HepG2 (cell line): ENCODE measurements around the gene RPS19BP1. TPM values are rescaled to one million over a fixed set of nuclear protein-coding genes. Genes with fewer than 3 reads are reported as not detected.

Source experiments
- ATAC-seq: fragments of 200-7000 bp; cut with Tn5 transposase; 3 replicates; pipeline ENCODE4 v1.9.1; 2020; ENCODE audit warnings: mild to moderate bottlenecking, moderate library complexity
- BruUV-seq: library from RNA; stranded (reverse); fragments of 400-500 nt; replicated peaks from 2 replicates; lab custom pipeline; 2021; lab: Mats Ljungman, UMichigan
- CTCF ChIA-PET: fragments of 300-600 bp; formaldehyde crosslinking; extraction: SDS; loops from one replicate; lab custom pipeline; 2021; ENCODE audit warnings: low total read pairs, inconsistent platforms, low intra/inter-chr PET ratio; lab: Yijun Ruan, JAX
- POLR2A ChIA-PET: fragments of 350-600 bp; sonication (Branson Sonifier 250); formaldehyde crosslinking; loops from one replicate; lab custom pipeline; 2020; ENCODE audit warnings: antibody characterized with exemption, inconsistent platforms; lab: Yijun Ruan, JAX
- DNase-seq: peaks from one replicate; pipeline ENCODE4 v3.0.0-alpha.2; 2015; ENCODE audit warnings: low spot score
- FAIRE-seq: peaks from 3 replicates; lab custom pipeline; 2011; peaks lifted over from hg19 to GRCh38; lab: Jason Lieb, UNC
- H2AFZ ChIP-seq: one replicate; pipeline ENCODE4 v1.6.1; 2011; ENCODE audit warnings: low read length, inconsistent platforms
- H3K27ac ChIP-seq: fragments of 300-600 bp; 3 replicates; pipeline ENCODE4 v1.8.0; 2011; ENCODE audit warnings: mixed run types, mild to moderate bottlenecking, mixed read lengths, low read length, inconsistent platforms; ENCODE audit not compliant: insufficient read depth; ENCODE audit errors: extremely low read length
- H3K27me3 ChIP-seq, 2 experiments: fragments of 200-600 bp in 1 of 2; 2 replicates in 1 of 2; 3 replicates in 1 of 2; pipeline versions ENCODE4 v1.6.0 to v1.8.0; 2011; ENCODE audit warnings: low read length in 2 of 2, mild to moderate bottlenecking in 2 of 2, moderate library complexity in 2 of 2, inconsistent platforms in 1 of 2; ENCODE audit not compliant: insufficient read depth in 2 of 2, control insufficient read depth in 1 of 2
- H3K36me3 ChIP-seq, 2 experiments: fragments of 200-600 bp in 1 of 2; replicated peaks in 1 of 2; 2 replicates in 1 of 2; 3 replicates in 1 of 2; pipeline versions ENCODE4 v1.5.1 to v1.8.0; 2011; ENCODE audit warnings: low read length in 2 of 2, inconsistent platforms in 1 of 2; ENCODE audit not compliant: insufficient read depth in 2 of 2, control insufficient read depth in 1 of 2
- H3K4me1 ChIP-seq: 2 replicates; pipeline ENCODE4 v1.5.1; 2012; ENCODE audit warnings: low read length, inconsistent platforms; ENCODE audit not compliant: insufficient read depth
- H3K4me2 ChIP-seq: 2 replicates; pipeline ENCODE4 v1.6.0; 2011; ENCODE audit warnings: low read depth, low read length, inconsistent platforms
- H3K4me3 ChIP-seq, 3 experiments: fragments of 200-600 bp in 1 of 3; sonication (generic), shearing (Covaris generic) in 1 of 3; replicated peaks in 1 of 3; 2 replicates each; pipeline ENCODE4 v1.5.1; 2011 to 2016; ENCODE audit warnings: low read length in 3 of 3, inconsistent platforms in 2 of 3, low read depth in 2 of 3, mild to moderate bottlenecking in 2 of 3, control low read depth in 1 of 3, mixed read lengths in 1 of 3; ENCODE audit not compliant: insufficient read depth in 1 of 3
- H3K79me2 ChIP-seq: one replicate; pipeline ENCODE4 v1.6.1; 2011; ENCODE audit warnings: low read length, inconsistent platforms; ENCODE audit not compliant: insufficient read depth
- H3K9ac ChIP-seq: 2 replicates; pipeline ENCODE4 v1.6.0; 2011; ENCODE audit warnings: mild to moderate bottlenecking, low read depth, low read length, inconsistent platforms; ENCODE audit not compliant: insufficient read depth
- H3K9me3 ChIP-seq: 2 replicates; pipeline ENCODE4 v1.5.1; 2012; ENCODE audit warnings: mild to moderate bottlenecking, low read length
- H4K20me1 ChIP-seq: 2 replicates; pipeline ENCODE4 v1.6.0; 2011; ENCODE audit warnings: inconsistent platforms, mild to moderate bottlenecking, low read length, moderate library complexity; ENCODE audit not compliant: insufficient read depth
- KDM3A ChIP-seq: IDR thresholded peaks from 2 replicates; pipeline ENCODE4 v1.6.1; 2018; ENCODE audit warnings: low read depth, missing compliant biosample characterization
- MTF1 ChIP-seq: sonication (generic); formaldehyde crosslinking; IDR thresholded peaks from 2 replicates; pipeline ENCODE4 v1.5.0; 2020; ENCODE audit warnings: missing genetic modification reagents
- NFIB ChIP-seq: sonication (generic); formaldehyde crosslinking; IDR thresholded peaks from 2 replicates; pipeline ENCODE4 v1.9.0; 2021; ENCODE audit warnings: missing genetic modification reagents, mild to moderate bottlenecking, borderline replicate concordance
- NRL ChIP-seq: sonication (generic); formaldehyde crosslinking; IDR thresholded peaks from 2 replicates; pipeline ENCODE4 v1.5.0; 2020; ENCODE audit warnings: missing genetic modification reagents, mild to moderate bottlenecking, moderate library complexity, borderline replicate concordance
- PLRG1 ChIP-seq: fragments of 450-650 bp; conservative IDR thresholded peaks from 2 replicates; pipeline ENCODE4 v1.6.1; 2016
- PPARG ChIP-seq: conservative IDR thresholded peaks from 2 replicates; pipeline ENCODE4 v1.6.1; 2016; ENCODE audit warnings: missing biosample characterization, missing genetic modification reagents
- REPIN1 ChIP-seq: sonication (generic); formaldehyde crosslinking; IDR thresholded peaks from 2 replicates; pipeline ENCODE4 v1.8.0; 2022; ENCODE audit warnings: missing genetic modification reagents, low read depth, mild to moderate bottlenecking, borderline replicate concordance
- SYNCRIP ChIP-seq: fragments of 200-400 bp; formaldehyde crosslinking; IDR thresholded peaks from 2 replicates; pipeline ENCODE4 v1.6.1; 2018; ENCODE audit warnings: mild to moderate bottlenecking, low read depth, low read length; ENCODE audit not compliant: insufficient read depth
- ZBTB7A ChIP-seq: sonication (generic); formaldehyde crosslinking; IDR thresholded peaks from 2 replicates; pipeline ENCODE4 v1.8.0; 2022; ENCODE audit warnings: mild to moderate bottlenecking, missing genetic modification reagents
- ZMYM3 ChIP-seq: sonication (generic); formaldehyde crosslinking; IDR thresholded peaks from 2 replicates; pipeline ENCODE4 v1.5.1; 2020; ENCODE audit warnings: mild to moderate bottlenecking, missing genetic modification reagents
- ZNF432 ChIP-seq: sonication (generic); formaldehyde crosslinking; IDR thresholded peaks from 2 replicates; pipeline ENCODE4 v1.5.0; 2020; ENCODE audit warnings: missing genetic modification reagents, mild to moderate bottlenecking, borderline replicate concordance
- WGBS: methylation state at CpG from one replicate; pipeline ENCODE4 v1.1.6; 2017; ENCODE audit warnings: low lambda C conversion rate; 5-methylcytosine and 5-hydroxymethylcytosine counted together
- in situ Hi-C: cut with HindIII; loops from 2 replicates; pipeline ENCODE4 v1.10.0; 2017; ENCODE audit warnings: low pct_unique_long_range_greater_than_20kb; ENCODE audit not compliant: extremely low pct_ligation_motif_present
- intact Hi-C: fragments of 100-400 bp; cut with micrococcal nuclease; formaldehyde crosslinking; loops from one replicate; pipeline ENCODE4 v1.10.0; 2022; ENCODE audit not compliant: unreplicated experiment
- polyA plus RNA-seq, 8 experiments: library from polyadenylated mRNA; depleted of rRNA in 3 of 8; stranded (reverse) in 7 of 8; unstranded in 1 of 8; fragments of >200 nt; fragmentation: Illumina TruSeq in 4 of 8; extraction: Trizol in 4 of 8; gene quantifications; 2 replicates each; pipeline versions ENCODE4 v1.2.1 to v1.2.3, GENCODE V29; 2011 to 2016; ENCODE audit warnings: low read depth in 4 of 8, missing spikeins in 1 of 8, mixed read lengths in 1 of 8; ENCODE audit not compliant: insufficient read depth in 1 of 8
- total RNA-seq, 5 experiments: library from RNA; depleted of rRNA; stranded (reverse); fragments of >200 nt; fragmentation: Illumina TruSeq; extraction: Trizol; gene quantifications; 2 replicates each; pipeline ENCODE4 v1.2.3, GENCODE V29; 2016; ENCODE audit warnings: low read depth in 1 of 5

The RPS19BP1 gene
- total and polyA plus RNA-seq, 2 of the 13 experiments (the other 11 are each of a cell fraction or from before 2014, with no cell fraction given), result 44.3 to 81.3 TPM

DNA sequence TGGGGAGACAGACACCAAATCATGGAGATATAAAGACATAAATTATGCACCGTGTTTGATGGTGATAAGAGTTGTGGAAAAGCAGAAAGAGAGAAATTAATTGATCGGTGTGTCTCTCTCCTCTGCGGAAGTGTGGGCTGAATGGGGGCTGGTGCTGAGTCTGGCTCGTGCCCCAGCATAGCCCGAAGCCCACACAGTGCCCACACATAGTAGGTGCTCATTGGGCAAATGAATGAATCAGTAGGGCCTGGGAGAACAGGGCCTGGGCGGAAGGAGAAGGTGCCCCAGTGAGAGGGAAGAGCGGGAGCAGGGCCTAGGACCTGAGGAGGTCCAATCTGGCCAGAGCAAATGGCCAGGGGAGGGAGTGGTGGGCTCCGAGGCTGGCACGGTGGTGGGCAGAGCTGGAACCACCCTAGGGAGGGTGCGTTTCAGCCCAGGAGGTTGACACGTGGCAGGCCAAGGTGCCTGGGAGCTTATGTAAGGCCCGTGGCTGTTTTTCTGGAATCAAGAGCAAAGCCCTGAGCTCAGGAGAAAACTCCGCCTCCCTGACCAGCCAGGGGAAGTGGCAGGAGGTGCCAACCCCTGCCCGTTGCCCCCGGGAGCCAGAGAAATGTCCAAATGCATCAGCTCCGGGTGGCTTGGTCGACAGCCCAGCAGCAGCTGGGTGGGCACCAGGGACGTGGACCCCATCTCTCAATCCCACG is 35.9 kb upstream of the RPS19BP1 start:
- FAIRE-seq (no peak), ATAC-seq (no peak)
- peaks cover 0 to 5% of the 10 kb centered on the region in 2 experiments; a peak in 3 of 5 replicates for H3K27me3 ChIP-seq
- in situ Hi-C loops, result no loop called here
- BruUV-seq, result no TSS peak
- WGBS, result 26% methylated on average over 9 of the region's 19 CpGs
- H3K9me3 ChIP-seq, result no peaks in the 10 kb centered on the region
- TF ChIP-seq ZNF432 (CRISPR knock-in tag) (no peak), SYNCRIP (no peak), ZBTB7A (CRISPR knock-in tag) (no peak), ZMYM3 (CRISPR knock-in tag) (no peak), PPARG (CRISPR knock-in tag) (no peak), KDM3A (CRISPR knock-in tag) (no peak), PLRG1 (no peak), MTF1 (CRISPR knock-in tag) (no peak), REPIN1 (CRISPR knock-in tag) (no peak), NRL (CRISPR knock-in tag) (no peak), NFIB (no peak)
- TF ChIP-seq, all 625 proteins: peak for 0
- Histone ChIP-seq H3K36me3 (no peaks in the 10 kb centered on the region), H3K4me3 (no peak overlapping the region), H4K20me1 (no peaks in the 10 kb centered on the region), H2AFZ (no peak overlapping the region), H3K9ac (no peak overlapping the region), H3K27ac (no peak overlapping the region), H3K4me1 (no peaks in the 10 kb centered on the region), H3K79me2 (no peaks in the 10 kb centered on the region), H3K4me2 (no peak overlapping the region)
- POLR2A ChIA-PET, result no interaction called here
- intact Hi-C loops, result no loop called here
- CTCF ChIA-PET, result no interaction called here
- DNase-seq, result no peak
